ENCODE measurements around the gene MSI2. TPM values are rescaled to one million over a fixed set of nuclear protein-coding genes. Genes with fewer than 3 reads are reported as not detected.

Gene MSI2
- total RNA-seq, 1 donor: 23.2 TPM

- TF ChIP-seq CTCF (IDR thresholded peaks at IDR 0.05; ENCODE audit: extremely low read depth, low read depth, low read length): no peak
- Histone ChIP-seq H3K4me3 (ENCODE audit: insufficient read depth, low read length) (peak overlapping the region; percentile 79), H4K20me1 (ENCODE audit: insufficient read depth, low read length) (no peaks in the 10 kb centered on the region), H3K79me2 (ENCODE audit: insufficient read depth, low read length) (no peaks in the 10 kb centered on the region), H2AFZ (ENCODE audit: low read length) (peak overlapping the region; percentile 5), H3K27ac (ENCODE audit: low read depth, low read length) (no peak overlapping the region), H3K27me3 (ENCODE audit: insufficient read depth, low read length) (peaks cover 19% of the 10 kb centered on the region), H3K4me2 (ENCODE audit: insufficient read depth, low read length) (peak overlapping the region; percentile 76), H3K9me3 (ENCODE audit: low read depth, low read length) (no peaks in the 10 kb centered on the region), H3K36me3 (ENCODE audit: insufficient read depth, low read length) (no peaks in the 10 kb centered on the region), H3K4me1 (ENCODE audit: insufficient read depth, low read length) (no peaks in the 10 kb centered on the region)
- DNase-seq (ENCODE audit: insufficient read length, low spot score, missing footprints): no peak
Observed at GRCh38 chr17:57256708-57257112, 387 bp downstream of the MSI2 start.

GRCh38 chr17:57257195-57257894, 1.0 kb downstream of the MSI2 start:
- Histone ChIP-seq H3K27ac (ENCODE audit: low read depth, low read length) (no peak overlapping the region), H3K4me1 (ENCODE audit: insufficient read depth, low read length) (no peaks in the 10 kb centered on the region)

GRCh38 chr17:57257895-57258851, 1.9 kb downstream of the MSI2 start:
- no peak overlapping the region for H3K27ac ChIP-seq (ENCODE audit: low read depth, low read length)
- no peaks in the 10 kb centered on the region for H4K20me1 ChIP-seq (ENCODE audit: insufficient read depth, low read length)
- H2AFZ ChIP-seq (ENCODE audit: low read length): peak overlapping the region; percentile 82
- peaks cover 3% of the 10 kb centered on the region for H3K36me3 ChIP-seq (ENCODE audit: insufficient read depth, low read length)
- TF ChIP-seq CTCF (IDR thresholded peaks at IDR 0.05; ENCODE audit: extremely low read depth, low read depth, low read length): no peak
- peak overlapping the region; percentile 76 for H3K4me2 ChIP-seq (ENCODE audit: insufficient read depth, low read length)
- peaks cover 15% of the 10 kb centered on the region for H3K27me3 ChIP-seq (ENCODE audit: insufficient read depth, low read length)
- H3K4me1 ChIP-seq (ENCODE audit: insufficient read depth, low read length): no peaks in the 10 kb centered on the region
- DNase-seq (ENCODE audit: insufficient read length, low spot score, missing footprints): no peak
- peak overlapping the region; percentile 79 for H3K4me3 ChIP-seq (ENCODE audit: insufficient read depth, low read length)
- H3K79me2 ChIP-seq (ENCODE audit: insufficient read depth, low read length): no peaks in the 10 kb centered on the region
- H3K9me3 ChIP-seq (ENCODE audit: low read depth, low read length): no peaks in the 10 kb centered on the region

More at GRCh38 chr17:57257195-57257894, 1.0 kb downstream of the MSI2 start:
- Histone ChIP-seq H3K9me3 (ENCODE audit: low read depth, low read length) (no peaks in the 10 kb centered on the region), H3K27me3 (ENCODE audit: insufficient read depth, low read length) (peaks cover 19% of the 10 kb centered on the region), H3K36me3 (ENCODE audit: insufficient read depth, low read length) (peaks cover 3% of the 10 kb centered on the region), H2AFZ (ENCODE audit: low read length) (peak overlapping the region; percentile 5), H3K79me2 (ENCODE audit: insufficient read depth, low read length) (no peaks in the 10 kb centered on the region), H4K20me1 (ENCODE audit: insufficient read depth, low read length) (no peaks in the 10 kb centered on the region), H3K4me2 (ENCODE audit: insufficient read depth, low read length) (peak overlapping the region; percentile 76), H3K4me3 (ENCODE audit: insufficient read depth, low read length) (peak overlapping the region; percentile 79)
- no peak for DNase-seq (ENCODE audit: insufficient read length, low spot score, missing footprints)
- no peak for TF ChIP-seq CTCF (IDR thresholded peaks at IDR 0.05; ENCODE audit: extremely low read depth, low read depth, low read length)

- no peaks in the 10 kb centered on the region for H3K9me3 ChIP-seq (ENCODE audit: low read depth, low read length)
- H3K79me2 ChIP-seq (ENCODE audit: insufficient read depth, low read length): no peaks in the 10 kb centered on the region
- no peak overlapping the region for H3K4me2 ChIP-seq (ENCODE audit: insufficient read depth, low read length)
- no peak overlapping the region for H3K27ac ChIP-seq (ENCODE audit: low read depth, low read length)
- no peak for DNase-seq (ENCODE audit: insufficient read length, low spot score, missing footprints)
- H2AFZ ChIP-seq (ENCODE audit: low read length): no peak overlapping the region
- peaks cover 11% of the 10 kb centered on the region for H3K27me3 ChIP-seq (ENCODE audit: insufficient read depth, low read length)
- no peaks in the 10 kb centered on the region for H4K20me1 ChIP-seq (ENCODE audit: insufficient read depth, low read length)
- no peak for TF ChIP-seq CTCF (IDR thresholded peaks at IDR 0.05; ENCODE audit: extremely low read depth, low read depth, low read length)
- H3K4me1 ChIP-seq (ENCODE audit: insufficient read depth, low read length): no peaks in the 10 kb centered on the region
- no peak overlapping the region for H3K4me3 ChIP-seq (ENCODE audit: insufficient read depth, low read length)
- peaks cover 3% of the 10 kb centered on the region for H3K36me3 ChIP-seq (ENCODE audit: insufficient read depth, low read length)
Observed at GRCh38 chr17:57259306-57259705, 3.0 kb downstream of the MSI2 start.
